IMR-90 (cell line): ENCODE results near the gene STX18. TPM values are rescaled to one million over a fixed set of nuclear protein-coding genes. Genes with fewer than 3 reads are reported as not detected.

Experiments used
- ATAC-seq: fragments of 200-7000 bp; cut with Tn5 transposase; 2 replicates; pipeline ENCODE4 v1.9.1; 2020; ENCODE audit warnings: low read depth, mild to moderate bottlenecking, moderate library complexity
- BruUV-seq: library from RNA; stranded (reverse); fragments of 400-500 nt; replicated peaks from 2 replicates; lab custom pipeline; 2021; lab: Mats Ljungman, UMichigan
- CTCF ChIA-PET: fragments of 300-600 bp; formaldehyde crosslinking; extraction: SDS; loops from one replicate; lab custom pipeline; 2021; ENCODE audit warnings: antibody characterized with exemption; lab: Yijun Ruan, JAX
- POLR2A ChIA-PET: fragments of 300-600 bp; sonication (Branson Sonifier 250); formaldehyde crosslinking; loops from one replicate; lab custom pipeline; 2022; ENCODE audit warnings: antibody characterized with exemption; ENCODE audit not compliant: unreplicated experiment; lab: Charles Lee
- DNase-seq: peaks from one replicate; pipeline ENCODE4 v3.0.0; 2013
- H2AFZ ChIP-seq: replicated peaks from 2 replicates; pipeline ENCODE3; 2013; ENCODE audit warnings: low read length, mild to moderate bottlenecking; ENCODE audit not compliant: poor library complexity
- H2AK5ac ChIP-seq: 2 replicates; pipeline ENCODE4 v1.6.1; 2013; ENCODE audit warnings: low read depth, low read length, inconsistent platforms
- H2AK9ac ChIP-seq: replicated peaks from 2 replicates; pipeline ENCODE3; 2013; ENCODE audit warnings: mild to moderate bottlenecking, low read depth, low read length, moderate library complexity; ENCODE audit not compliant: poor library complexity
- H2BK120ac ChIP-seq: 2 replicates; pipeline ENCODE4 v1.6.1; 2013; ENCODE audit warnings: low read depth, low read length, inconsistent platforms
- H2BK15ac ChIP-seq: 3 replicates; pipeline ENCODE4 v1.6.1; 2013; ENCODE audit warnings: low read depth, low read length, inconsistent platforms
- H2BK20ac ChIP-seq: 2 replicates; pipeline ENCODE4 v1.6.1; 2013; ENCODE audit warnings: low read depth, mild to moderate bottlenecking, inconsistent platforms, low read length, moderate library complexity
- H2BK5ac ChIP-seq: 2 replicates; pipeline ENCODE4 v1.6.1; 2013; ENCODE audit warnings: mild to moderate bottlenecking, low read depth, low read length, inconsistent platforms; ENCODE audit not compliant: poor library complexity, severe bottlenecking
- H3K14ac ChIP-seq: replicated peaks from 2 replicates; pipeline ENCODE4 v1.6.1; 2013; ENCODE audit warnings: low read depth, low read length, inconsistent platforms
- H3K18ac ChIP-seq: 2 replicates; pipeline ENCODE4 v1.6.1; 2013; ENCODE audit warnings: low read depth, low read length, control low read depth
- H3K23ac ChIP-seq: 2 replicates; pipeline ENCODE4 v1.6.1; 2013; ENCODE audit warnings: low read depth, low read length, inconsistent platforms
- H3K27ac ChIP-seq: 2 replicates; pipeline ENCODE4 v1.5.1; 2013; ENCODE audit warnings: mild to moderate bottlenecking, control low read depth, low read length; ENCODE audit not compliant: insufficient read depth
- H3K27me3 ChIP-seq: 2 replicates; pipeline ENCODE4 v1.6.1; 2013; ENCODE audit warnings: low read length; ENCODE audit not compliant: control insufficient read depth, insufficient read depth
- H3K36me3 ChIP-seq: 2 replicates; pipeline ENCODE4 v1.6.1; 2013; ENCODE audit warnings: low read length, mixed read lengths; ENCODE audit not compliant: control insufficient read depth, insufficient read depth
- H3K4ac ChIP-seq: 2 replicates; pipeline ENCODE4 v1.6.1; 2013; ENCODE audit warnings: low read depth, low read length, inconsistent platforms
- H3K4me1 ChIP-seq: 2 replicates; pipeline ENCODE4 v1.6.1; 2013; ENCODE audit warnings: low read length, mixed read lengths; ENCODE audit not compliant: control insufficient read depth, insufficient read depth
- H3K4me2 ChIP-seq: 2 replicates; pipeline ENCODE4 v1.6.1; 2013; ENCODE audit warnings: low read depth, mild to moderate bottlenecking, control low read depth, low read length, moderate library complexity
- H3K4me3 ChIP-seq: 2 replicates; pipeline ENCODE4 v1.5.1; 2013; ENCODE audit warnings: low read depth, mild to moderate bottlenecking, control low read depth, low read length, moderate library complexity; ENCODE audit not compliant: insufficient read depth
- H3K56ac ChIP-seq: 2 replicates; pipeline ENCODE4 v1.6.1; 2013; ENCODE audit warnings: low read length, inconsistent platforms; ENCODE audit not compliant: insufficient read depth; ENCODE audit errors: extremely low read depth
- H3K79me1 ChIP-seq, 2 experiments: 2 replicates each; pipeline ENCODE4 v1.6.1; 2013; ENCODE audit warnings: low read length in 2 of 2, inconsistent platforms in 1 of 2, low read depth in 1 of 2
- H3K9ac ChIP-seq: 2 replicates; pipeline ENCODE4 v1.6.1; 2013; ENCODE audit warnings: low read depth, low read length, control low read depth
- H3K9me1 ChIP-seq: 2 replicates; pipeline ENCODE4 v1.6.1; 2013; ENCODE audit warnings: low read length, inconsistent platforms; ENCODE audit not compliant: insufficient read depth
- H3K9me3 ChIP-seq: 2 replicates; pipeline ENCODE4 v1.6.1; 2013; ENCODE audit warnings: low read length; ENCODE audit not compliant: control insufficient read depth, insufficient read depth
- H4K20me1 ChIP-seq: 2 replicates; pipeline ENCODE4 v1.6.1; 2013; ENCODE audit warnings: low read length, inconsistent platforms; ENCODE audit not compliant: insufficient read depth
- H4K5ac ChIP-seq: 2 replicates; pipeline ENCODE4 v1.6.1; 2013; ENCODE audit warnings: mild to moderate bottlenecking, low read depth, low read length, control low read depth
- H4K8ac ChIP-seq, 2 experiments: 2 replicates each; pipeline ENCODE4 v1.6.1; 2013; ENCODE audit warnings: low read depth in 2 of 2, low read length in 2 of 2, control low read depth in 1 of 2, inconsistent platforms in 1 of 2
- H4K91ac ChIP-seq: 2 replicates; pipeline ENCODE4 v1.6.1; 2013; ENCODE audit warnings: low read depth, low read length, inconsistent platforms; ENCODE audit not compliant: insufficient read depth
- CEBPB ChIP-seq: IDR thresholded peaks from 2 replicates; pipeline ENCODE4 v1.6.1; 2012; ENCODE audit warnings: low read depth, low read length, improper control_type of control experiment
- CHD1 ChIP-seq: IDR thresholded peaks from 2 replicates; pipeline ENCODE4 v1.6.1; 2012; ENCODE audit warnings: low read depth, low read length, improper control_type of control experiment
- MAFK ChIP-seq: IDR thresholded peaks from 2 replicates; pipeline ENCODE4 v1.6.1; 2012; ENCODE audit warnings: low read depth, low read length, improper control_type of control experiment
- MAZ ChIP-seq: IDR thresholded peaks from 2 replicates; pipeline ENCODE4 v1.6.1; 2012; ENCODE audit warnings: low read depth, mild to moderate bottlenecking, low read length, improper control_type of control experiment, moderate library complexity, borderline replicate concordance
- MXI1 ChIP-seq: IDR thresholded peaks from 2 replicates; pipeline ENCODE4 v1.6.1; 2012; ENCODE audit warnings: low read depth, mild to moderate bottlenecking, low read length, moderate library complexity, borderline replicate concordance
- POLR2A ChIP-seq: IDR thresholded peaks from 2 replicates; pipeline ENCODE4 v1.6.1; 2012; ENCODE audit warnings: mild to moderate bottlenecking, low read depth, low read length
- RFX5 ChIP-seq: IDR thresholded peaks from 2 replicates; pipeline ENCODE4 v1.8.0; 2012; ENCODE audit warnings: low read depth, mild to moderate bottlenecking, low read length, moderate library complexity
- WGBS, 2 experiments: methylation state at CpG; one replicate each; pipeline versions ENCODE4 v1.1.5 to v1.1.7; 2013; ENCODE audit warnings: missing lambda C conversion rate in 2 of 2; ENCODE audit not compliant: insufficient read length in 1 of 2; ENCODE audit errors: extremely low coverage in 2 of 2; 5-methylcytosine and 5-hydroxymethylcytosine counted together
- dilution Hi-C: fragments of 300-500 bp; cut with HindIII; formaldehyde crosslinking; loops from one replicate; pipeline ENCODE4 v1.14.3; 2018; ENCODE audit warnings: low sequenced_read_pairs; ENCODE audit not compliant: unreplicated experiment
- in situ Hi-C: fragments of 300-500 bp; cut with MboI; formaldehyde crosslinking; loops from 3 replicates; pipeline ENCODE4 v1.14.3; 2019; ENCODE audit warnings: low sequenced_read_pairs, inconsistent platforms, mixed read lengths
- intact Hi-C: fragments of 100-400 bp; cut with micrococcal nuclease; formaldehyde crosslinking; loops from 2 replicates; pipeline ENCODE4 v1.10.0; 2022
- polyA plus RNA-seq, 3 experiments: library from polyadenylated mRNA; depleted of rRNA; stranded (reverse); fragments of >200 nt; gene quantifications; 2 replicates each; pipeline ENCODE4 v1.2.3, GENCODE V29; 2012; ENCODE audit warnings: low replicate concordance in 1 of 3
- total RNA-seq: library from RNA; depleted of rRNA; stranded (reverse); fragments of >200 nt; gene quantifications from 2 replicates; pipeline ENCODE4 v1.2.3, GENCODE V29; 2012
- TF ChIP-seq, protein P1 (sequence below): fragments of 150-350 bp; IDR thresholded peaks from 2 replicates; pipeline ENCODE4 v1.6.1; 2016; ENCODE audit warnings: low read depth, mild to moderate bottlenecking, low read length, moderate library complexity, borderline replicate concordance
- TF ChIP-seq, protein P2 (sequence below): fragments of 150-350 bp; IDR thresholded peaks from 2 replicates; pipeline ENCODE4 v1.6.1; 2017; ENCODE audit warnings: mild to moderate bottlenecking, antibody characterized with exemption, low read length, low read depth

Gene STX18
- total and polyA plus RNA-seq, 2 of the 4 experiments (the other 2 are of a cell fraction), result 20.1 to 23.4 TPM

DNA sequence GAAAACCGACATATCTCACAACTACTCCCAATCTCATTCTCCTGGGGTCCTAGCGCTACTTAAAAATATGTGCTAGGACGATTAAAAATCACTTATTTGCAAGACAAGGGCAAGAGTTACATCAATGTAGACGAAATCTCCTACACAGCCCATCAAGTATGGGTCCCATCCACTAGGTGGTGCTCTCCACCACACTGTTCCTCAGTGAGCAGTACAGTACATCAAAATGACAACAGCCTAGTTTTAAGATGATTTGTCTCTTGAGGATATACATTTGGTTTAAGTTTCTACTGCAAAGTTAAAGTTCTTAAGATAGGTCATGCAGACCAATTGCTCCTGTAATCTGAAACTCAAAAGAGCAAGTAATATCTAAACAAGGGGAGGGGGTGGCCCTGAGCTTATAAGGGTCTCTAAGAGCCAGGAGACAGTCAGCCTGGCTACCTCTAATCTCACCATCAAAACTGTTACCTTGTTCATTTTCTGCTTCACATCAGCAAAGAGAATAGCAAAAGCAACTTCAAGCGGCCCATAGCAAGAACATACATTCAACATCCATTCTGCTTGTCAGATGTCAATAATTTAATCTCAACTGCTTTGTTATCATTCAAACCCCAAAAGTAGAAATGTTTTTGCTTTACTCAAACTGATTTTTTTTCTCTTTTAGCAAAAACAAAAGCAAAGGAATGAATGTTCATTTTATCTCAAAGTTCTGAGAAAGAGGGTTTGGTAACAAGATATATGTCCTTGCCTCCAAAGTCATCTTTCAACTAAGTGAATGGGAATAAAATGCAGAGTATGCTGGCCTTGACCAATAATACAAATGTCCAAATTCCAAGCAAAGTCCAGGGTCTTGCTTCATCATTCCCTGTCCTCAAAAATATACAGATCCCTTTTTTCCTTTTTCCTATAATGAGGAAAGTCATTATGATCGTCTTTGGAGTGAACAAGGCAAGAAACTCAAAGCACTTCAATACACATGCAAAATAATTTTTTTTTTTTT is 53.1 kb downstream of the STX18 start (continued):
- TF ChIP-seq, protein P1, sequence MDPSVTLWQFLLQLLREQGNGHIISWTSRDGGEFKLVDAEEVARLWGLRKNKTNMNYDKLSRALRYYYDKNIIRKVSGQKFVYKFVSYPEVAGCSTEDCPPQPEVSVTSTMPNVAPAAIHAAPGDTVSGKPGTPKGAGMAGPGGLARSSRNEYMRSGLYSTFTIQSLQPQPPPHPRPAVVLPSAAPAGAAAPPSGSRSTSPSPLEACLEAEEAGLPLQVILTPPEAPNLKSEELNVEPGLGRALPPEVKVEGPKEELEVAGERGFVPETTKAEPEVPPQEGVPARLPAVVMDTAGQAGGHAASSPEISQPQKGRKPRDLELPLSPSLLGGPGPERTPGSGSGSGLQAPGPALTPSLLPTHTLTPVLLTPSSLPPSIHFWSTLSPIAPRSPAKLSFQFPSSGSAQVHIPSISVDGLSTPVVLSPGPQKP, result no peak
- no peak for TF ChIP-seq MAZ

DNA sequence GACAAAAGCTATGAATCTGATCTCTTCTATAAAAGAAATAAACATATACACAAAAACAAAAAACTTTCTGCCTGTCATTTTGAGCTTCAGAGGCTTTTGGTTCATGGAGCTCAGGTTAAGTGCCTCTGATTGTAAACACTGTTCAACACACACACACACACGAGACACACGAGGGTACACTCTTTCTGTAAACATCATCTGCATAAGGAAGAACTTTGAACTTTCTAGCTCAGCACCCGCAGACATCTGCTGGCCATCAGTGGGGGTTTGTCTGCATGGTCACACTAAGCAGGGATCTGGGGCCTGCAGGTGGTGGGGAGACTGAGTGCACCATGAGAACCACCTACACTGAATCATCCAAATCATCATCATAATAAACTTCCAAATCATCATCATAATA is 54.9 kb downstream of the STX18 start:
- Histone ChIP-seq H2BK120ac (no peak overlapping the region), H2BK20ac (no peak overlapping the region), H2BK15ac (no peak overlapping the region), H3K14ac (no peak overlapping the region), H3K27ac (no peak overlapping the region), H3K79me1 (peaks cover 14 to 36% of the 10 kb centered on the region in 2 experiments; a peak in 3 of 4 replicates), H3K36me3 (no peaks in the 10 kb centered on the region), H2AK9ac (no peak overlapping the region), H4K8ac (no peak overlapping the region), H2AK5ac (no peak overlapping the region), H3K4me3 (no peak overlapping the region), H3K9me1 (no peaks in the 10 kb centered on the region), H4K5ac (no peak overlapping the region), H3K27me3 (no peaks in the 10 kb centered on the region), H4K20me1 (peaks cover 21% of the 10 kb centered on the region), H3K18ac (no peak overlapping the region), H3K9me3 (no peaks in the 10 kb centered on the region), H3K23ac (no peak overlapping the region), H4K91ac (no peak overlapping the region), H2BK5ac (no peak overlapping the region), H3K56ac (no peak overlapping the region), H3K4ac (no peak overlapping the region), H2AFZ (no peak overlapping the region), H3K4me1 (peaks cover 2% of the 10 kb centered on the region; the same call in 1 of the 2 replicates), H3K4me2 (no peak overlapping the region), H3K9ac (no peak overlapping the region)
- WGBS, 2 experiments, result no CpG with 5 or more reads among the region's 3 CpGs
- ATAC-seq, result no peak
- TF ChIP-seq MAFK (no peak), MAZ (no peak), RFX5 (no peak), MXI1 (no peak), CHD1 (no peak), CEBPB (no peak), POLR2A (no peak)
- TF ChIP-seq, protein P2, sequence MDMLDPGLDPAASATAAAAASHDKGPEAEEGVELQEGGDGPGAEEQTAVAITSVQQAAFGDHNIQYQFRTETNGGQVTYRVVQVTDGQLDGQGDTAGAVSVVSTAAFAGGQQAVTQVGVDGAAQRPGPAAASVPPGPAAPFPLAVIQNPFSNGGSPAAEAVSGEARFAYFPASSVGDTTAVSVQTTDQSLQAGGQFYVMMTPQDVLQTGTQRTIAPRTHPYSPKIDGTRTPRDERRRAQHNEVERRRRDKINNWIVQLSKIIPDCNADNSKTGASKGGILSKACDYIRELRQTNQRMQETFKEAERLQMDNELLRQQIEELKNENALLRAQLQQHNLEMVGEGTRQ, result no peak
- TF ChIP-seq, protein P1, result no peak
- no peak for DNase-seq
- CTCF ChIA-PET, result no interaction called here
- POLR2A ChIA-PET, result no interaction called here
- dilution Hi-C loops, result no loop called here
- no TSS peak for BruUV-seq
- intact Hi-C loops, result loop anchor here (5.0 kb wide), 1 partner anchor 565 kb away; the partner anchor contains the start of gene STK32B
- in situ Hi-C loops, result loop anchor here (5.0 to 10.0 kb wide), 2 partner anchors 380 to 508 kb away; no protein-coding TSS in a partner anchor
